H1 (cell line): Measurements from ENCODE around the gene RB1. TPM values are rescaled to one million over a fixed set of nuclear protein-coding genes. Genes with fewer than 3 reads are reported as not detected.

Source experiments
- CTCF ChIA-PET: fragments of 300-600 bp; sonication (Branson Sonifier 250); formaldehyde crosslinking; loops from one replicate; lab custom pipeline; 2021; ENCODE audit not compliant: partially characterized antibody; lab: Charles Lee
- POLR2A ChIA-PET: fragments of 300-600 bp; sonication (Branson Sonifier 250); formaldehyde crosslinking; loops from one replicate; lab custom pipeline; 2021; ENCODE audit warnings: inconsistent platforms; ENCODE audit not compliant: partially characterized antibody; lab: Charles Lee
- DNase-seq, 2 experiments: peaks; one replicate each; pipeline versions ENCODE4 v3.0.0 to v3.0.0-alpha.2; 2010 to 2022; ENCODE audit warnings: low spot score in 2 of 2, low read depth in 1 of 2, mixed read lengths in 1 of 2
- FAIRE-seq: peaks from 2 replicates; lab custom pipeline; 2011; peaks lifted over from hg19 to GRCh38; lab: Jason Lieb, UNC
- H2AFZ ChIP-seq: 2 replicates; pipeline ENCODE4 v1.8.1; 2012; ENCODE audit warnings: low read length, inconsistent platforms
- H2AK5ac ChIP-seq: 2 replicates; pipeline ENCODE4 v1.6.1; 2013; ENCODE audit warnings: low read depth, low read length
- H2BK120ac ChIP-seq: replicated peaks from 2 replicates; pipeline ENCODE3; 2013; ENCODE audit warnings: low read depth, low read length, inconsistent platforms
- H2BK12ac ChIP-seq: 2 replicates; pipeline ENCODE4 v1.6.1; 2013; ENCODE audit warnings: low read depth, low read length
- H2BK15ac ChIP-seq: 2 replicates; pipeline ENCODE4 v1.6.1; 2013; ENCODE audit warnings: low read length
- H2BK20ac ChIP-seq: 2 replicates; pipeline ENCODE4 v1.6.1; 2013; ENCODE audit warnings: low read length
- H2BK5ac ChIP-seq: 2 replicates; pipeline ENCODE4 v1.6.1; 2013; ENCODE audit warnings: low read depth, low read length
- H3K14ac ChIP-seq: 2 replicates; pipeline ENCODE4 v1.6.1; 2013; ENCODE audit warnings: inconsistent platforms; ENCODE audit not compliant: insufficient read length
- H3K18ac ChIP-seq: 2 replicates; pipeline ENCODE4 v1.6.1; 2013; ENCODE audit warnings: low read length; ENCODE audit errors: extremely low read depth
- H3K23ac ChIP-seq: 2 replicates; pipeline ENCODE4 v1.6.1; 2013; ENCODE audit warnings: inconsistent platforms; ENCODE audit not compliant: insufficient read length
- H3K23me2 ChIP-seq: 2 replicates; pipeline ENCODE4 v1.6.1; 2013; ENCODE audit warnings: low read depth, low read length
- H3K27ac ChIP-seq: 2 replicates; pipeline ENCODE4 v1.6.1; 2011; ENCODE audit warnings: low read depth, low read length, inconsistent platforms
- H3K27me3 ChIP-seq, 4 experiments: replicated peaks in 1 of 4; 1 replicate in 1 of 4; 2 replicates in 3 of 4; pipeline versions ENCODE4 v1.6.1 to v1.8.1; 2011 to 2013; ENCODE audit warnings: low read length in 3 of 4, mild to moderate bottlenecking in 3 of 4, inconsistent platforms in 2 of 4, mixed read lengths in 2 of 4, moderate library complexity in 1 of 4; ENCODE audit not compliant: control insufficient read depth in 3 of 4, insufficient read depth in 3 of 4; ENCODE audit errors: extremely low read depth in 1 of 4
- H3K36me3 ChIP-seq, 4 experiments: 2 replicates each; pipeline versions ENCODE4 v1.6.1 to v1.8.1; 2011 to 2013; ENCODE audit warnings: mild to moderate bottlenecking in 4 of 4, low read length in 3 of 4, moderate library complexity in 2 of 4, control low read depth in 1 of 4, inconsistent platforms in 1 of 4; ENCODE audit not compliant: insufficient read depth in 4 of 4, control insufficient read depth in 2 of 4
- H3K4ac ChIP-seq: replicated peaks from 2 replicates; pipeline ENCODE3; 2013; ENCODE audit warnings: low read length, low read depth, mixed read lengths, inconsistent platforms; ENCODE audit not compliant: insufficient read length
- H3K4me1 ChIP-seq, 4 experiments: replicated peaks in 1 of 4; 1 replicate in 1 of 4; 2 replicates in 3 of 4; pipeline versions ENCODE4 v1.6.1 to v1.8.1; 2011 to 2013; ENCODE audit warnings: low read length in 3 of 4, inconsistent platforms in 2 of 4, mixed read lengths in 1 of 4; ENCODE audit not compliant: insufficient read depth in 4 of 4, control insufficient read depth in 3 of 4
- H3K4me2 ChIP-seq, 2 experiments: 2 replicates each; pipeline versions ENCODE4 v1.6.1 to v1.8.1; 2011 to 2013; ENCODE audit warnings: low read depth in 2 of 2, low read length in 2 of 2, control low read depth in 1 of 2, inconsistent platforms in 1 of 2, mild to moderate bottlenecking in 1 of 2; ENCODE audit not compliant: insufficient read depth in 1 of 2
- H3K4me3 ChIP-seq, 4 experiments: fragments of 200-600, 300-600 bp in 1 of 4; sonication (generic), shearing (Covaris generic), sonication (Bioruptor Twin) in 1 of 4; 2 replicates each; pipeline versions ENCODE4 v1.5.1 to v1.8.1; 2011 to 2016; ENCODE audit warnings: low read length in 4 of 4, low read depth in 3 of 4, control low read depth in 2 of 4, inconsistent platforms in 2 of 4, mild to moderate bottlenecking in 2 of 4, mixed read lengths in 1 of 4, moderate library complexity in 1 of 4; ENCODE audit not compliant: insufficient read depth in 2 of 4; ENCODE audit errors: extremely low read depth in 1 of 4
- H3K56ac ChIP-seq: replicated peaks from 2 replicates; pipeline ENCODE3; 2013; ENCODE audit warnings: low read depth, mild to moderate bottlenecking, mixed read lengths, low read length, inconsistent platforms; ENCODE audit not compliant: insufficient read length
- H3K79me1 ChIP-seq: 2 replicates; pipeline ENCODE4 v1.6.1; 2013; ENCODE audit warnings: low read depth, low read length, control low read depth
- H3K79me2 ChIP-seq, 2 experiments: 2 replicates each; pipeline versions ENCODE4 v1.6.1 to v1.8.1; 2012 to 2013; ENCODE audit warnings: low read length in 2 of 2, mild to moderate bottlenecking in 2 of 2, inconsistent platforms in 1 of 2; ENCODE audit not compliant: insufficient read depth in 2 of 2, control insufficient read depth in 1 of 2
- H3K9ac ChIP-seq, 4 experiments: replicated peaks in 1 of 4; 1 replicate in 1 of 4; 2 replicates in 3 of 4; pipeline versions ENCODE4 v1.6.1 to v1.8.1; 2011 to 2013; ENCODE audit warnings: low read depth in 3 of 4, low read length in 3 of 4, control low read depth in 2 of 4, mild to moderate bottlenecking in 2 of 4, moderate library complexity in 2 of 4, inconsistent platforms in 1 of 4; ENCODE audit errors: extremely low read depth in 1 of 4
- H3K9me3 ChIP-seq, 2 experiments: 2 replicates each; pipeline versions ENCODE4 v1.6.1 to v1.8.1; 2012 to 2013; ENCODE audit warnings: mild to moderate bottlenecking in 2 of 2, moderate library complexity in 2 of 2, control low read depth in 1 of 2, inconsistent platforms in 1 of 2, low read depth in 1 of 2, low read length in 1 of 2, mixed read lengths in 1 of 2; ENCODE audit not compliant: insufficient read depth in 2 of 2
- H4K20me1 ChIP-seq, 2 experiments: replicated peaks in 1 of 2; 2 replicates each; pipeline versions ENCODE3 to v1.8.1; 2011 to 2013; ENCODE audit warnings: inconsistent platforms in 2 of 2, low read length in 2 of 2, mild to moderate bottlenecking in 1 of 2; ENCODE audit not compliant: insufficient read depth in 2 of 2, control insufficient read depth in 1 of 2
- H4K5ac ChIP-seq: 2 replicates; pipeline ENCODE4 v1.6.1; 2013; ENCODE audit warnings: low read length, low read depth, mixed read lengths, inconsistent platforms; ENCODE audit not compliant: insufficient read length
- H4K8ac ChIP-seq: 2 replicates; pipeline ENCODE4 v1.8.0; 2013; ENCODE audit warnings: mild to moderate bottlenecking, moderate library complexity, low read length, inconsistent platforms; ENCODE audit not compliant: insufficient read depth; ENCODE audit errors: extremely low read depth
- H4K91ac ChIP-seq: replicated peaks from 2 replicates; pipeline ENCODE3; 2013; ENCODE audit warnings: low read length, mixed read lengths, inconsistent platforms; ENCODE audit not compliant: insufficient read length
- CBX8 ChIP-seq: fragments of 300-800, 300-1000 bp; sonication (generic); IDR thresholded peaks from 2 replicates; pipeline ENCODE4 v1.7.1; 2016; ENCODE audit warnings: low read depth, low read length, borderline replicate concordance
- CEBPB ChIP-seq: IDR thresholded peaks from 2 replicates; pipeline ENCODE4 v1.6.1; 2012; ENCODE audit warnings: low read depth, low read length
- HDAC2 ChIP-seq, 2 experiments: fragments of 300-600 bp in 1 of 2; sonication (generic) in 1 of 2; IDR thresholded peaks; 2 replicates each; pipeline ENCODE4 v1.6.1; 2011 to 2012; ENCODE audit warnings: low read depth in 2 of 2, low read length in 2 of 2, mild to moderate bottlenecking in 2 of 2, moderate library complexity in 2 of 2, borderline replicate concordance in 1 of 2, inconsistent platforms in 1 of 2
- HDAC6 ChIP-seq: IDR thresholded peaks from one replicate; pipeline ENCODE4 v1.7.1; 2012; ENCODE audit warnings: low read depth, mild to moderate bottlenecking, inconsistent platforms, low read length, moderate library complexity
- JUN ChIP-seq: IDR thresholded peaks from 2 replicates; pipeline ENCODE4 v1.6.1; 2011; ENCODE audit warnings: low read depth, mild to moderate bottlenecking, improper control_type of control experiment, low read length
- RBBP5 ChIP-seq: IDR thresholded peaks from 2 replicates; pipeline ENCODE4 v1.7.1; 2012; ENCODE audit warnings: low read depth, mild to moderate bottlenecking, inconsistent platforms, low read length, moderate library complexity, borderline replicate concordance
- SP2 ChIP-seq: IDR thresholded peaks from 2 replicates; pipeline ENCODE4 v1.6.1; 2012; ENCODE audit warnings: mild to moderate bottlenecking, low read length, inconsistent platforms
- TAF1 ChIP-seq: IDR thresholded peaks from 2 replicates; pipeline ENCODE4 v1.6.1; 2011; ENCODE audit warnings: mild to moderate bottlenecking, low read depth, low read length
- WGBS, 2 experiments: shearing (Covaris generic) in 1 of 2; methylation state at CpG; one replicate each; pipeline versions ENCODE4 v1.1.6 to v1.1.7; 2013 to 2015; ENCODE audit warnings: low lambda C conversion rate in 2 of 2, mixed read lengths in 2 of 2, inconsistent platforms in 1 of 2, low coverage in 1 of 2, missing lambda C conversion rate in 1 of 2; ENCODE audit not compliant: insufficient replicate concordance in 2 of 2, insufficient coverage in 1 of 2, insufficient read length in 1 of 2; ENCODE audit errors: extremely low coverage in 1 of 2, missing lambda C conversion rate in 1 of 2; 5-methylcytosine and 5-hydroxymethylcytosine counted together
- polyA plus RNA-seq, 7 experiments: library from polyadenylated mRNA; depleted of rRNA in 3 of 7; stranded (reverse) in 5 of 7; unstranded in 2 of 7; fragments of >200 nt in 5 of 7; fragments of 200-250 nt in 2 of 7; gene quantifications; 1 replicate in 5 of 7; 2 replicates in 1 of 7; 4 replicates in 1 of 7; pipeline versions ENCODE4 v1.2.1 to v1.2.3, GENCODE V29; 2011 to 2013; ENCODE audit warnings: missing spikeins in 2 of 7, mixed read lengths in 2 of 7
- total RNA-seq: library from RNA; stranded (reverse); fragmentation: NEBNext Ultra II Directional; extraction: Animal tissue kit (Norgen Biotek cat#: 25700); gene quantifications from 2 replicates; pipeline ENCODE4 v1.2.1, GENCODE V29; 2021

The RB1 gene
- total and polyA plus RNA-seq, 2 of the 8 experiments (the other 6 are each of a cell fraction or from before 2014, with no cell fraction given): 4.1 to 17.5 TPM

- H4K91ac ChIP-seq: no peak overlapping the region
- no peak overlapping the region for H3K4me3 ChIP-seq
- no peak overlapping the region for H3K14ac ChIP-seq
- no peak overlapping the region for H4K8ac ChIP-seq
- 91% methylated on average over 13 of the region's 13 CpGs; no CpG with 5 or more reads in 1 of the 2 experiments for WGBS, 2 experiments
- FAIRE-seq (no peak), DNase-seq (no peak)
- H3K18ac ChIP-seq: no peak overlapping the region
- CTCF ChIA-PET: no interaction called here
- H3K4ac ChIP-seq: no peak overlapping the region
- H3K79me2 ChIP-seq: peaks cover 0 to 22% of the 10 kb centered on the region in 2 experiments; a peak in 2 of 4 replicates
- H2BK120ac ChIP-seq: no peak overlapping the region
- H2BK20ac ChIP-seq: no peak overlapping the region
- H3K4me2 ChIP-seq: no peak overlapping the region
- no peaks in the 10 kb centered on the region; the same call in 1 of the 2 replicates for H3K79me1 ChIP-seq
- H3K9ac ChIP-seq: no peak overlapping the region
- H3K27me3 ChIP-seq: no peaks in the 10 kb centered on the region
- no peak overlapping the region for H4K5ac ChIP-seq
- POLR2A ChIA-PET: interaction anchor here (1.3 kb wide), 1 partner anchor 11 kb away, joined by 3 read pairs; no protein-coding TSS in a partner anchor
- no peak overlapping the region for H2BK15ac ChIP-seq
- no peak overlapping the region for H2BK12ac ChIP-seq
- no peaks in the 10 kb centered on the region for H3K4me1 ChIP-seq
- H2AK5ac ChIP-seq: no peak overlapping the region
- H3K36me3 ChIP-seq: peaks cover 0 to 55% (median 25%) of the 10 kb centered on the region in 4 experiments; a peak in 6 of 8 replicates
- H3K9me3 ChIP-seq: no peaks in the 10 kb centered on the region
- H4K20me1 ChIP-seq: peaks cover 1 to 3% of the 10 kb centered on the region in 2 experiments
- H3K56ac ChIP-seq: no peak overlapping the region
- no peak overlapping the region for H3K23ac ChIP-seq
- H3K23me2 ChIP-seq: no peaks in the 10 kb centered on the region
- no peak overlapping the region for H3K27ac ChIP-seq
- no peak overlapping the region for H2AFZ ChIP-seq
- no peak overlapping the region for H2BK5ac ChIP-seq
- no peak for TF ChIP-seq HDAC2 (IDR thresholded peaks at IDR 0.05; ENCODE audit: borderline replicate concordance in 1 of 2, low read depth in 2 of 2, low read length in 2 of 2)
- TF ChIP-seq HDAC6: no peak
- TF ChIP-seq RBBP5: no peak
- TF ChIP-seq SP2: no peak
- TF ChIP-seq CBX8: no peak
- TF ChIP-seq TAF1: no peak
- TF ChIP-seq CEBPB: no peak
- no peak for TF ChIP-seq JUN
These were observed 48.5 kb upstream of the RB1 start for GRCh38 chr13:48255090-48255489.
